ENCODE data around the gene MYOZ2.

MYOZ2 gene

DNA sequence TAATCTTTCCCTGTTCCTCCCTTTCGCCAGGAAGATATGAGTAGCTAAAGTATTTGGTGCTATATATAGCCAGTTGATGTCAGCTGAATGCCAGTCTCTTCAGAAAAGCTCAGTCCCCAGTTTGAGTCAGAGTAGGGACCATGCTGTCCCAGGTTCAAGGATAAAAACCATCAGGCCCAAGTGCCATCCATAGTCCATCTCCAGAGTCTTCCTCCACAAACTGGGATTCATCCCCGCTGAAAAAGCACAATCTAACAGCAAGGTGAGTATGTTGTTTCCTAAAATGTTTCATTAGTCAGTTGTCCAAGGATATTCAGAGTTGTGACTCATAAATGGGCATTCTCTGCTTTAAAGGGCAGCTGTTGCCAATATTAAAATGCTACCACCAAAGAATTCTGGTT, at the start of gene MYOZ2:
MYOZ2 (plus strand) TSS at position 112 of the 401 bp plus-strand sequence. CDS start 694 bp downstream, outside the sequence.
- TF ChIP-seq CTCF (IDR thresholded peaks at IDR 0.05; ENCODE audit: low read depth, low read length), result no peak
- no peak within 1 kb of the TSS for H3K4me3 ChIP-seq (ENCODE audit: low read depth, low read length)

- no peak; the same call in 1 of the 2 replicates for TF ChIP-seq CTCF (IDR thresholded peaks at IDR 0.05; ENCODE audit: low read depth, low read length)
- H3K4me3 ChIP-seq (ENCODE audit: low read depth, low read length), result no peak overlapping the region
Measured at GRCh38 chr4:119087121-119087520, 48.5 kb upstream of the MYOZ2 start.

GRCh38 chr4:119087656-119088055, 48.0 kb upstream of the MYOZ2 start:
- H3K4me3 ChIP-seq (ENCODE audit: low read depth, low read length), result no peak overlapping the region

GRCh38 chr4:119093042-119093827, 42.4 kb upstream of the MYOZ2 start:
- no peak for TF ChIP-seq CTCF (IDR thresholded peaks at IDR 0.05; ENCODE audit: low read depth, low read length)

More at GRCh38 chr4:119087656-119088055, 48.0 kb upstream of the MYOZ2 start:
- no peak for TF ChIP-seq CTCF (IDR thresholded peaks at IDR 0.05; ENCODE audit: low read depth, low read length)

GRCh38 chr4:119097282-119097900, 38.2 kb upstream of the MYOZ2 start:
- H3K4me3 ChIP-seq (ENCODE audit: low read depth, low read length), result no peak overlapping the region
- TF ChIP-seq CTCF (IDR thresholded peaks at IDR 0.05; ENCODE audit: low read depth, low read length), result no peak

More at GRCh38 chr4:119093042-119093827, 42.4 kb upstream of the MYOZ2 start:
- no peak overlapping the region for H3K4me3 ChIP-seq (ENCODE audit: low read depth, low read length)

GRCh38 chr4:119098306-119098705, 37.3 kb upstream of the MYOZ2 start:
- no peak for TF ChIP-seq CTCF (IDR thresholded peaks at IDR 0.05; ENCODE audit: low read depth, low read length)
- H3K4me3 ChIP-seq (ENCODE audit: low read depth, low read length), result no peak overlapping the region

DNA sequence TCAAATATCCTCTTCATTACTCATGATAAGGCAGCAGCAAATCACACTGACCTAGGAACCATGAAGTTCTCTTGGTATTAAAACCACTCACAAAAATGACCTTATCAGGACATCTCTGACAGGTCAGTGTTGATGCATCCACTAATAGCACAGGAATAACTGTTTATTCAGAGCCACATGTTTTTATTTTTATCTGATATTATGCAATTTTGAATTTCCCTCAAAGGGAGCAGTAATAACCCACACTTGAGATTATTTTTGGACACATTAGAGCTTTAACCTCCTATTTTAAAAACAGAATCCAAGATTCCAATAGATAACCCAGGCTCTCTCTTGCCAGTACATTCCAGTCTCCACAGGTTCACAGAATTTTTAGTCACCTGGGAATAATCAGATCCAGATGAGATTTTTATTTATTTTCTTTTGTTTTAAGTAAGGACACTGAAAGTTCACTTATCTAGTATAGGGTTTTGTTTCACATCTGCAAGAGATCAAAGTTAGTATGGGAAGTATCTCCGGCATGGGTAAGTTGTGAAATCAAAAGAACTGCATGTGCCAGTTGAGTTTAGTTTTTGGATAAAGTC, 36.3 kb upstream of the MYOZ2 start:
- no peak for TF ChIP-seq CTCF (IDR thresholded peaks at IDR 0.05; ENCODE audit: low read depth, low read length)
- no peak overlapping the region for H3K4me3 ChIP-seq (ENCODE audit: low read depth, low read length)
